ENCODE data around the gene MAN1A1. TPM values are rescaled to one million over a fixed set of nuclear protein-coding genes. Genes with fewer than 3 reads are reported as not detected.

MAN1A1 gene
- total RNA-seq, 1 experiment from 2014 or later = 0.06 TPM

DNA sequence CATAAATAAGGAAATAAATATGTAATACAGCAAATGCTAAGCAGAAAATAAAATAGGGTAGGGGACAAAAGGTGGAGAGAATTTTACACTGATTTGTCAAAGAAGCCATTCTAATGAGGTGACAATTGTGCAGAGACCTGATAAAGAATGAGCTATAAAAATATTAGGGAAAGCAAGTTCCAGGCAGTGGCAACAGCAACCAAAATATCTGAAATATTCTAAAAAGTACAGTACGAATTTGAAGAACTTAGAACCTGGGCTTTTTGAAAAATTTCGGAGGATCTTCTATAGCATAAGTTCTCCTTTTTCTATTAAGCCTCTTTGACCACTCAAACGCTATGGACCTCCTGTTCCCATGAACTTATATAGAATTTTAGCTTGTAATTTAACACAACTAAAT, 173.1 kb downstream of the MAN1A1 start:
- H3K9me3 ChIP-seq (ENCODE audit: low read depth, low read length, poor library complexity, severe bottlenecking) = no peaks in the 10 kb centered on the region
- BruUV-seq (replicated peaks) = no TSS peak
- no peaks in the 10 kb centered on the region for H3K27me3 ChIP-seq (replicated peaks; ENCODE audit: insufficient read depth, low read depth, low read length, poor library complexity)
- no peaks in the 10 kb centered on the region for H3K36me3 ChIP-seq (ENCODE audit: insufficient read depth, low read length, poor library complexity, severe bottlenecking)
- CTCF ChIA-PET = interaction anchor here (0.6 kb wide), 1 partner anchor 47 kb away, joined by 3 read pairs; no protein-coding TSS in a partner anchor
- no peak for TF ChIP-seq EZH2 (IDR thresholded peaks at IDR 0.05; ENCODE audit: borderline replicate concordance, low read depth, low read length, poor library complexity, severe bottlenecking)
- TF ChIP-seq, protein P1, sequence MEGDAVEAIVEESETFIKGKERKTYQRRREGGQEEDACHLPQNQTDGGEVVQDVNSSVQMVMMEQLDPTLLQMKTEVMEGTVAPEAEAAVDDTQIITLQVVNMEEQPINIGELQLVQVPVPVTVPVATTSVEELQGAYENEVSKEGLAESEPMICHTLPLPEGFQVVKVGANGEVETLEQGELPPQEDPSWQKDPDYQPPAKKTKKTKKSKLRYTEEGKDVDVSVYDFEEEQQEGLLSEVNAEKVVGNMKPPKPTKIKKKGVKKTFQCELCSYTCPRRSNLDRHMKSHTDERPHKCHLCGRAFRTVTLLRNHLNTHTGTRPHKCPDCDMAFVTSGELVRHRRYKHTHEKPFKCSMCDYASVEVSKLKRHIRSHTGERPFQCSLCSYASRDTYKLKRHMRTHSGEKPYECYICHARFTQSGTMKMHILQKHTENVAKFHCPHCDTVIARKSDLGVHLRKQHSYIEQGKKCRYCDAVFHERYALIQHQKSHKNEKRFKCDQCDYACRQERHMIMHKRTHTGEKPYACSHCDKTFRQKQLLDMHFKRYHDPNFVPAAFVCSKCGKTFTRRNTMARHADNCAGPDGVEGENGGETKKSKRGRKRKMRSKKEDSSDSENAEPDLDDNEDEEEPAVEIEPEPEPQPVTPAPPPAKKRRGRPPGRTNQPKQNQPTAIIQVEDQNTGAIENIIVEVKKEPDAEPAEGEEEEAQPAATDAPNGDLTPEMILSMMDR (conservative IDR thresholded peaks at IDR 0.05; ENCODE audit: low read depth, low read length) = no peak
- no peak for DNase-seq (ENCODE audit: low spot score)
- intact Hi-C loops (cut with micrococcal nuclease; ENCODE audit: unreplicated experiment) = no loop called here
- POLR2A ChIA-PET (ENCODE audit: low non-redundant PET) = no interaction called here
- H3K4me1 ChIP-seq (ENCODE audit: insufficient read depth, low read length, poor library complexity, severe bottlenecking) = no peaks in the 10 kb centered on the region
- no peak overlapping the region for H3K4me3 ChIP-seq (ENCODE audit: low read depth, low read length, poor library complexity, severe bottlenecking)
- H3K27ac ChIP-seq (ENCODE audit: low read depth, low read length, poor library complexity, severe bottlenecking) = no peak overlapping the region

DNA sequence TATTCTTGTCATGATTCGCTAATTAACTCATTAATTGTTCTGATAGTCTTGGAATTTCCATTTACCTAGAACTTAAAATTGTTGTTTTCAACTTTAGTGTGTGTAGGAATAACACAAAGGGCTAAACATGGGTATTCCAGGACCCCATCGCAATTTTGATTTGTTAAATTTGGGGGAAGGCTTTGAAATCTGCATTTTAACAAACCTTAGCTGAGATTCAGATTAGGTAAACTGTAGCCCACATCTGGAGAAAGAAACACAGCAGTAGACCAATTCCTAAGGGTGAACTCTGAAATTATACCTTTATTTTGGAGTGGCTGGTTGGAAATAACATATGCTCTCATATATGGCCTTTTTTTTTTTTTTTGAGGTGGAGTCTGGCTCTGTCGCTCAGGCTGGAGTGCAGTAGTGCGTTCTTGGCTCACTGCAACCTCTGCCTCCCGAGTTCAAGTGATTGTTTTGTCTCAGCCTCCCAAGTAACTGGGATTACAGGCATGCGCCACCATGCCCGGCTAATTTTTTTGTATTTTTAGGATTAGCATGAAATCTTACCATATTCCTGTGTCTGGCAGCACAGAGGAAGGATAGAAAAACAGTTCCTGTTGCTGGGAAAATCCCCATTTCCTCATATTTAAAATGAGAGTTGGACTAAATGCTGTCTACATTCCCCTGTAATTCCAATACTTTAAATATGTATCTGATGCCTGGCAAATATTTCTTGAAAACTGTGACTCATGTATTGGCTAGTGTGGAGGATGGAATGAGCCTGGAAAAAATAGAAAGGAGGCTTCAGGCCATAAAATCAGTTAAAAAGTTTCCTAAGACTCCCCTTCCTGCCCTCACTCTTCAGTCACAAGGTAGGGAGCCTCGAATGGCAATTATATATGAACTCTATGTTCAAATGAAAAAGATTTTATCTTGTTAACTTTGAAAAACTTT, 174.4 kb downstream of the MAN1A1 start:
- H3K27me3 ChIP-seq (replicated peaks; ENCODE audit: insufficient read depth, low read depth, low read length, poor library complexity) = no peaks in the 10 kb centered on the region
- no TSS peak for BruUV-seq (replicated peaks)
- ChIA-PET POLR2A (ENCODE audit: low non-redundant PET) (no interaction called here), CTCF (no interaction called here)
- intact Hi-C loops (cut with micrococcal nuclease; ENCODE audit: unreplicated experiment) = no loop called here
- no peak overlapping the region for H3K4me3 ChIP-seq (ENCODE audit: low read depth, low read length, poor library complexity, severe bottlenecking)
- no peaks in the 10 kb centered on the region for H3K4me1 ChIP-seq (ENCODE audit: insufficient read depth, low read length, poor library complexity, severe bottlenecking)
- DNase-seq (ENCODE audit: low spot score) = no peak
- H3K36me3 ChIP-seq (ENCODE audit: insufficient read depth, low read length, poor library complexity, severe bottlenecking) = no peaks in the 10 kb centered on the region
- H3K9me3 ChIP-seq (ENCODE audit: low read depth, low read length, poor library complexity, severe bottlenecking) = no peaks in the 10 kb centered on the region
- TF ChIP-seq, protein P1 (conservative IDR thresholded peaks at IDR 0.05; ENCODE audit: low read depth, low read length) = no peak
- TF ChIP-seq EZH2 (IDR thresholded peaks at IDR 0.05; ENCODE audit: borderline replicate concordance, low read depth, low read length, poor library complexity, severe bottlenecking) = no peak
- no peak overlapping the region for H3K27ac ChIP-seq (ENCODE audit: low read depth, low read length, poor library complexity, severe bottlenecking)

DNA sequence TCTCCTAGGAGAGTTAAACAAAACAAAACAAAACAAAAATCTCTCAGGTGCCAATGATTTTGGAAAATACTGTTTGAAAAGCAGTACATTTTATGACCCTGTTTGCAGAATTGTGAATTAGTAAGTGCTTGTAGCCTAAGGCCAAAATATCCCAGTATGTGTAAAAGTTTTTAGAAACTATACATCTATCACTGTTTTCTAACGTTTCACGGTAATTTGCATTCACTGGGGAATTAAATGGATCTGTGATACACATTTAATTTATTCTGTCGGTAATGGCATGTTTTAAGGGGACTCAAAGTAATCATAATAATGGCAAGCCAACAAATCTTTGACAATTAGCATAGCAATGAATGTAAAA, 175.5 kb downstream of the MAN1A1 start:
- no TSS peak for BruUV-seq (replicated peaks)
- CTCF ChIA-PET = no interaction called here
- Histone ChIP-seq H3K4me1 (ENCODE audit: insufficient read depth, low read length, poor library complexity, severe bottlenecking) (no peaks in the 10 kb centered on the region), H3K9me3 (ENCODE audit: low read depth, low read length, poor library complexity, severe bottlenecking) (no peaks in the 10 kb centered on the region), H3K27ac (ENCODE audit: low read depth, low read length, poor library complexity, severe bottlenecking) (no peak overlapping the region), H3K27me3 (replicated peaks; ENCODE audit: insufficient read depth, low read depth, low read length, poor library complexity) (no peaks in the 10 kb centered on the region), H3K36me3 (ENCODE audit: insufficient read depth, low read length, poor library complexity, severe bottlenecking) (no peaks in the 10 kb centered on the region), H3K4me3 (ENCODE audit: low read depth, low read length, poor library complexity, severe bottlenecking) (no peak overlapping the region)
- DNase-seq (ENCODE audit: low spot score) = no peak
- TF ChIP-seq, protein P1 (conservative IDR thresholded peaks at IDR 0.05; ENCODE audit: low read depth, low read length) = no peak
- no peak for TF ChIP-seq EZH2 (IDR thresholded peaks at IDR 0.05; ENCODE audit: borderline replicate concordance, low read depth, low read length, poor library complexity, severe bottlenecking)
- POLR2A ChIA-PET (ENCODE audit: low non-redundant PET) = no interaction called here
- intact Hi-C loops (cut with micrococcal nuclease; ENCODE audit: unreplicated experiment) = no loop called here

Data from A673 (cell line).